Activated CD8-positive, alpha-beta memory T cell treated with anti-CD3 and anti-CD28 coated beads, Interleukin-2, amount 50 U/mL, for 1 hour (primary cell): ENCODE measurements around the gene FCHO2.

Experiments used
- DNase-seq: peaks from one replicate; pipeline ENCODE4 v3.0.0-alpha.2; 2020; ENCODE audit errors: extremely low read depth

The FCHO2 gene

DNA sequence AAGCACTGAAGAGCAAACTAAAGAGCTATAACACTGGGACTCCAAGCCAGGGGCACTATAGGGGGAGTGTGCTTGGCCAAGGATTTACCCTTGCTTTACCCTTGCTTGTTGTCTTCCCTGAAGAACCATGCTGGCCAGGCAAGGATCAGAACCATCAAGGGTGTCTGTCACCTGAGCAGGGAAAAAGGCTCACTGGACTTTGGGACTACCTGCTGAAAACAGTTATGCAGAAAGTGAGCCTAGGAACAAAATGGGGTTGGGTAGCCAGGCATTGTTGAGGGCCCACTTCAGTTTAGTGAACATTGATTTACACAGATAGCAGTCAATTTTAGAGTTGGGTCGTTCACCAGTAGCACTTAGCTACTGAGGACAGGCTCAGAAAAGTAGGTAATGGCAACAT lies 156.5 kb downstream of the FCHO2 start:
- no peak for DNase-seq

DNA sequence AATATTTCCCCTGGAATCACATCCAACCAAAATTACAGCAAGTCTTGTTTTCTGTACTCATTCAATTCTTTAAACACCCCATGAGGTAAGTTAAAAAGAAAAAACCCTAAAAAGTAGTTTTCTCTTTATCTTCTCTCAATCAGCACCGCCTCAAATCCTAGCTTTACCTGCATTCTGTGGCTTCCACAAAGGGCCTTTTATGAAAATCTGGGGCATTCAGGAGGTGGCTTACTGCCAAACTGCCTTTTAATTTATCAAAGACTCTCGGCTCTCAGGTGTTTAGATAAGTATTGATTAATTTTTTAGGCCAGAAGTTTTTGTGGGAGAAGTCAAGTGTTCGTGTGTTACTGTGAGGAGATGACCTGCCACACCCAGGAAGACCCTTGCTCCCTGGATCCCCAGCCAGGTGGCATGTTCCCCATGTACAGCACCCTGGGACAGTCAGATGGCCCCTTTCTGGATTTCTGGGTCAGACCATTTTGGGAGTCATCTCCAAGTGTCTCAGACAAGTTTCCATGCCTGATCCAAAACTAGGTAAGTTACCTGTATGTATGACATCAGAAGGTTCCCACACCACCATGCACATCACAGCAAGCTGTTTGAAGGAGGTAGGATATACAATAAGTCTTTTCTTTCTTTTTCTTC lies 158.3 kb downstream of the FCHO2 start:
- DNase-seq: no peak

DNA sequence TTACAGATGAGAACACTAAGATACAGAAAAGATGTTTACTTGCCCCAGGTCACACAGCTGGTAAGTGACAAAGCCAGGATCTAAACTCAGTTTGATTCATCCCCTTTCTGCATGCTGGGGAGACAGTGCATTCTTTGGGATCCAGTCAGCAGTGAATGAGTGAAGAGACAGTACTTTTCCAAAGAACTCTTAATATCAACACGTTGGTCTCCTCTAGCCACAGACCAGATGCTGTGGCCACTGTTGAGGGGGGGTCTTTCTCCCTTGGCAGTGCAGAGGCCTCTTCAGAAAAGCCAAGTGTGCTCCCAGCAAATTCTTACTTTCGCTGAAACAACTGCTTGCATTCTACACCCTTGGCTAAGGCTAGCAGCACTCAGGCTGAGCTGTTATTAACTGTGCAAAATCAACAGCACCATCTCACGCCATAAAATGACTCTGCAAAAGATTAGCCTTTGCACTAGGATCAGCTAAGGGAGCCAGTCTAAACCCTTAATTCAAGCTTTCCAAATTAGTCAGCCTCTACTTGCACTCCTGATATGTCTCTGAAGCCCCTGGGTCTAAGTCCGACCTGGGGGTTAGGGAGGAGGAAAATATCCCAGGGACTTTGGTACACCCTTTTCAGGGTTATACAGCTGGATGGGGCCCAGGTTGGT lies 159.7 kb downstream of the FCHO2 start:
- no peak for DNase-seq

DNA sequence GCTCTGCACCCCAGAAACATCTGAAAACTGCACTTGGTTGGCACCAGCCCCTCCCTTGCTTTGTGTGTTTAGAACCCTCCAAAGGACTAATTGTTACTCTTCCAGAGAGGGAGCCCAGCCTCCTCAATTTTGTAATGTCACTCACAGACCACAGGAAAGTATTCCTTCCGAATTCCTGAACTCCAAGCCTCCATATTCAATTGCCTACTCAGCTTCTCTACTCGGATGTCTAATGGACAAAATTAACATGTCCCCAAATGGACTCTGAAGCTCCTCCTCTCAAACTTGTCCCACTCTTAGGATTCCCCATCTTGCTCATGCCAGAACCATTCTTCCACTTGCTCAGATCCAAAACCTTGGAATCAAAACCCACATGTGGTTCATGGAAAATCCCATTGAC lies 160.7 kb downstream of the FCHO2 start:
- DNase-seq: no peak

DNA sequence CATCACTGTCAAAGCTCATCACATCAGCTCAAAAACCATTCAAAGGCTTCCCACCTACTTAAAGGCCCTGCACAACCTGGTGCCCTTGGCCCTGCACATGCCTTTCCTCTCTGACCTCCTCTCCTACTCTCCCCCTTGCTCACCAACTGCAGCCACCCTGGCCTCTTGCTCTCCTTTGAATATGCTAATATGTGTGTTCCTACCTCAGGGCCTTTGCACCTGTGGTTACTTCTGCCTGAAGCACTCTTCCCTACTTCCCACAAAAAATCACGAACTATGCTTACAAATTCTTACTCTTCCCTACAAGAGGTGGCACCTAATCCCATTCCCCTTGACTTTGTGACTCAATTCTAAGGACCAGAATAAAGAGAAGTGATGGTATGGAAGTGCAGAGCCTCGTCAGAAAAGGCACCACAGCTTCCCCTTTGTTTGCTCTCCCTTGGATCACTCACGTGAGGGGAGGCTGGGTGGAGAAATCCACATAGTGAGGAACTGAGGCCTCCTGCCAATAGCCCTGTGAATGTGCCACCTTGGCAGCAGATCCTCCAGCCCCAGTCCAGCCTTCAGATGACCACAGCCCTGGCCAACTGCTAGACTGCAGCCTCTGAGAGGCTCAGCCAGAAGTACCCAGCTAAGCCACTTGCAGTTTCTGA lies 161.4 kb downstream of the FCHO2 start:
- no peak for DNase-seq

DNA sequence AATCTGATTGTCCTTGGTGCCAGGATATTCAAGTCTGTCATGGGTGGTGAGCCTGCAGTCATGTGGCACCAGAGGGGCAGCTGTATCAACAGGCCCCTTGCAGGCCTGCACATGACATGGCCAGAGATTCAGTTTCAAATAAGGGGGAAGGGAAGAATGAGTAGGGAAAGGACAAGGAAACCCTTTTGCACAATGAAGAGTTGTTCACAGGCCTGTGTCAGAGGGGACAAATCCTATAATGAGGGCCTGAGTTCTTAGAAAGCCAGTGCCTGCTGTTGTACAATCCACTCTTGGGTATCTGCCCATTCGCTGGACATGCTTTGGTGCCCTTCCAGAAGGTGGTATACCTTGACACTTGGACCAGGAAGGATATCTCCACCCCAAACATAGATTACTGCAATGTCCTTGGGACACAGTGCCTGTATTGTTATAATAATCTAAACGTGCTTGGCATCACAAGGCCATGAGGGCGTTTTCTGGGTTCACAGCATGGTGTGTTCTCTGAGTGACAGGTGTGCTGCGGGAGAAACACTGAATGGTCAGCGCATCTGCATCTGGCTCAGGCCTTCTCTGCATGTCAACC lies 162.6 kb downstream of the FCHO2 start:
- DNase-seq: no peak

DNA sequence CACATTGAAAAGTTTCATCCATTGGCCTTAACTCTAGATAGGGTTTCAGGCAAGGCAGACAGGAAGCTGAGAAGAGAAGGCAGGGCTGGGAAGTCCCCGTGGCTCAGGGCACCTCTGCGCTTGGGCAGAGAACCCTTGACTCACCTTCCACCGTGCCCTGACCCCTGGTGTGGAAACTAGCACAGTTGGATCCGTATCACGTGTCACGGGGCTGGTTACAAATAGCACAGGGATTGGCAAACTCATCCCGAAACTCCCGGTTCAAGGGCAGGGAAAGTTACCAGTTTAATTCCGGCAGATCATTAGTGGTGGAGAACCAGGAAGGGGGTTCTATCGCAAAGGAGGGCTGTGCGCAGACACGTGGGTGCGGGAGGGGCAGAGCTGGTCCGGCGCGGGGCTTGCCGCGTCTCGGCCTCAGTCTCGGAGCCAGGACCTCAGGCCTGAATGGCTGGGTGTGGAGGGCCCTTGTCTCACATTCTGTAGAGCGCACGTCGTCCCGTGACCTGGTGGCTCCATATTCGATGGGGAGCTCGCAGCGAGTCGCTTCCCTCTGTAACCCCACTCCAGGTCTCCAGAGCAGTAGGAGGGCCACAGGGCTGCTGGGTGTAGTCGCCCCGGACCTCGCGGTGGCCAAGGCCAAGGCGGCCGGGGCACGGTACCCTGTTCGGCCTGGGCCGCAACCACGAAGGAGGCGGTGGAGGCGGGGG lies 163.8 kb downstream of the FCHO2 start:
- DNase-seq: no peak

DNA sequence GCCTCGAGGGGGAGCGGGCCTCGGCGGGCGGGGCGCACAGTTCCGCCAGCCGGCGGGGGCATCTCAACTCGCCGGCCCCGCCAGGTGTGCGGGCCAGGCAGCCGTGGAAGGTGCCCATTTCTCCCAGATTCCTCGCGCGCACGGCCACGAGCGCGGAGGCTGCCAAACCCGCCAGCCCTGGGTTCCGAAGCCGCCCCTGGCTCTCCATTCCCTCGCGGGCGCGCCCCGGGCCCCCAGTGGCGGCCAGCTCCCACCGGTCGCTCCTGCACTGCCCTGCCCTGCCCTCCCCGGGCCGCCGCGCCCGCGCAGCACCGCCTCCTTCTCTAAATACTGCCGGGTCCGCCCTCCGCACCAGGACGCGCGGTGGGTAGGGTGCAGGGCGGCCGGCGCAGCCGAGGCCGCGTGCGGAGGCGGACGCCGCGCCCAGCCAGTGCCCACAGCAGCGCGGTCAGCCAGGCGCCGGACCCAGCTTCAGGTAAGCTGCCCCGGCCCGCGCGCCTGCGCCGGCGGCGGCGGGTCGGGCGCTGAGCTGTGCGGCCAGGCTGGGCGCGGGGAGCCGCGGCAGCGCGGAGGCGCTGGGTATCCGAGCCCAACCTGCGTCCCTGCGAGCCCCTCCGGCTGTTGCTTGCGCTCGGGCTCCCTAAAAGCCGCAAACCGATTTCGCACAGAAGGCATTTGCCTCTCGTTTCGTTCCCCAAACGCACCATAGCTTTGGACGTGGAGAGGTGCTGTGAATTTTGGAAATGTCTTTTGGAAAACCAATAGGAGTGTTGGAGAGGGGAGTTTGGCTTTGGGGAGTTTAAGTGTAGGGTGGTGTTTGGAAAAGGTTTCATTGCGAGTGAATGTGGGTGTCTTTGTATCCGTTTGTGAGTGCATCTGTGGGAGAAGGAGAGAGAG lies 164.6 kb downstream of the FCHO2 start, which contains the start of gene TMEM171:
TSS of gene TMEM171 (plus strand) at position 354 of the 897 bp plus-strand sequence. CDS start 2,799 bp downstream, outside the sequence.
- no peak for DNase-seq

DNA sequence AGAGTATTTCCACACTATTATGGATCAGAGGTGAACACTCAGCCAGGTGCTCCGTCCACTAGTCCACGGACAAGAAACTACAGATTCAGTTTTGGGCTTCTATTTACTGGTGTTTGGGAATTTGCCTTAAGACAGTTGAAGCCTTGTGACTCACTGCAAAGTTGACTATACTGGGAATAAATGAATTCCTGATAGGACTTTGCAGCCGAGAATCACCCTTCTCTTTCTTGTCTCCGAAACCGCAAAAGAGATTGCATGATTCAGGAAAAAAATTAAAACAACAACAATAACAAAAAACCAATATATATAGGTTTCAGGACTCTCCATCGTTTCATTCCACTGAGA lies 165.2 kb downstream of the FCHO2 start:
- no peak for DNase-seq

DNA sequence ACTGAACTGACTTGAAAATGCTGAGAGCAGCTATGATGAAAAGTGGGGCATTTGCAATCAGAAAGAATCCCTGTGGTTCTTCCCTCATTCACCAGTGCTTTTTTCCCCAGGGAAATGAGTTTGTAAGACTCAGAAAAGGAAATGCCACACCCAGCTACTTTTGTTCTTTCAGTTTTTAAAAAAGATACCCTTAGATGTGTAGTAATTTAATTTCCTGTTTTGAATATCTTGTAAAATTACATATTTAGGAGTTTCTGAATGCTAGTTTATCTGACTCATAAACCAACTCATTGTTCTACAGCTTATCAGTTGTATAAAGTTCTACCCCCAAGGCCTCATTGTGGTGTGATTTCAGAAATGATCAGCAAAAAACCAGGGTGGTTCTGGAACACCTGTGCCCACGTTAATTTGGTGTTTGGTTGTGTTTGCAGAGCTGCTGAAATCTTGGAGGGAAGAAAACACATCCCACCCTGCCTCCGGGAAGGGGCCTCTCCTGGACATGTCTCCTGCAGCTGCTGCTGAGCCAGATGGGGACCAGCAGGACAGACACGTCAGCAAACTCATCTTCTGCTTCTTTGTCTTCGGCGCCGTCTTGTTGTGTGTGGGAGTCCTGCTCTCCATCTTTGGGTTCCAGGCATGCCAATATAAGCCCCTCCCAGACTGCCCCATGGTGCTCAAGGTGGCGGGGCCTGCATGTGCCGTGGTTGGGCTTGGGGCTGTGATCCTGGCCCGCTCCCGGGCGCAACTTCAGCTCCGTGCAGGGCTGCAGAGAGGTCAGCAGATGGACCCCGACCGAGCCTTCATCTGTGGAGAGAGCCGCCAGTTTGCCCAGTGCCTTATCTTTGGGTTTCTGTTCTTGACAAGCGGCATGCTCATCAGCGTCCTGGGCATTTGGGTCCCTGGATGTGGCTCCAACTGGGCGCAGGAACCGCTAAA lies 167.3 kb downstream of the FCHO2 start:
- DNase-seq: no peak

DNA sequence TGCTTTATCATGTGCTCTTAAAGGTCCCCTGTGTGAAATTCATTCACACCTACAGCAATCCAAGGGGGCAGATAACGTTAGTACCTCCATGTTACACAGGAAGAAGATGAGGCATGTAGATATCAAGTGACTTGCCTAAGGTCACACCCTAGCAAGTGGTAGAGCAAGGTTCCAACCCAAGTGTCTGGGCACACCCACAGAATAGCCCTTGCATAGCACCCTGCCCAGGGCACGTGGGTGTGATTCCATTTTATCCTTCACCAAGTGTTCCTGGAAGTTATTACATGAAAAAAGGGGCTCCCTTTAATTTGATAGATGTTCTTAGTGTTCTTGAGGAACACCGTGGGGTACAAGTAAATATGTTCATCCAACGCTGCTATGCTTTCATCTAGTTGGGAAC lies 169.4 kb downstream of the FCHO2 start:
- DNase-seq: no peak

DNA sequence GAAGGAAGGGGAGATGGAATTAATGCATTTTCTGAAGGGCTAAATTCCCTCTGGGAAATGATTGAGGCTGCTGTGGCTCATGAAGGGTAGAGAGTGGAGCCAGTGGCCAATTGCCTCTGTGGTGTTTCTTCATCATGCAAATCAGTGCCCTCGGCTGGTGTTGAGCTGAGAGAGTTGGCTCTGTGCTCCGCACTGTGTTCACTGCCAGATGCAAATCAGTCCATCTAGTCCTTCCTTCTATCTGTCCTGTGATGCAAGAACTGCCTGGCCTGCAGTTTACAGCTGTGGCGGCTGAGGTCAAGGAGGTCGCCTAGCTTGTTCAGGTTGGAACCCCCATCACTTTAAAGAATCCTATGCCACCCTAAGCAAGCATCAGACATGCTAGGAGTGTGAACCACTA lies 170.5 kb downstream of the FCHO2 start:
- no peak for DNase-seq

DNA sequence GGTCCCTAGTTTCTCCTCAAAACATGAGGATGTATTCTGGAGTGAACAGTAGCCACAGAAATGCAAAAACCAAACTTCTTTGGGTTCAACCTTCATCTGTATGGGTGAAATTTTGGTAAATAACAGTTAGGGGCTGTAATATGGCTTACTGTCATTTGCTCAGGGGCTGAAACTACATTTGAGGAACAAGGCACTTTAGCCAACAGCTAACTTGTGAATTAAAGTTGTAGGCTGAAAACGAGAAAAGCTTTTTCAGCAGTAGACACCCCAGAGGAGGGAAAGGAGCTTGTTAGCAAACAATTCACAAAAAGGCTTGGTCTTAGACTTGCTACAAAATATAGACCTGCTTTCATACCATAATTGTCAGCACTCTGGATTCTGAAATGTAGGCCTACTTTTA lies 171.1 kb downstream of the FCHO2 start:
- DNase-seq: no peak

DNA sequence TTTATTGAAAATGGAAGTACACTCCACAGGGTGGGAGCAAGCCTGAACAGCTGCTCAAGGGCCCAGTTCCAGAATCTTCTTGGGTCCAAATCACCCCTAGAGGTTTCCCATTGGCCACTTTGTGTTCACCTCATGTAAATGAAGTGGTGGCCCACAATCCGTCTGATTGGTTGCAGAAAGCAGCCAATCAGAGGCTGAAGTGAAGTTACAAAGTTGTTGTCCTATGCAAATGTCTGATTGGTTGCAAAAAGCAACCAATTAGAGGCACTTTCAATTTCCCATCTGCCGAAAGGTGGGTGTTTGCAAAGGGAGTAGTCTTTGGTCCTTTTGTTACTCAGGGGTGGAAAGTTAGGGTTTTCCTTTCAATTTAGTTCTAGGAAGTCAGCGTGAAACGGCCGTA lies 173.3 kb downstream of the FCHO2 start:
- DNase-seq: no peak

DNA sequence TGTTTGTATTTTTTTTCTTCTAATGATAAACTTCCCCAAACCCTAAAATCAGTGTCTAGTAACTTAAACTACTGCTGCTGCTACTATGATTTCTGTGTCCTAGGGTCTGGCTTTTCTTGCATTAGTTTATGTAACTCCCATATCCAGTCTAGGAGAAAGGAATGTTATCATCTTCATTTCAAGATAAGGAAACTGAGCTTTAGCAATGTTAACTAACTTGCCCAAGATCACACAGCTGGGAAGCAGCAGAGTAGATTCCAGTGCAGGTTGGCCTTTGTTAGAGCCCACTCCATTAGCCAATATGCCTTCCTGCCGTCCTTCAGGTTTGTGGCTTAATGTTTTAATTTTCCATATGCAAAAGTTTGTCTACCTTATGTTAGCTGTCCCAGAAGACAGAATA lies 175.0 kb downstream of the FCHO2 start:
- no peak for DNase-seq

DNA sequence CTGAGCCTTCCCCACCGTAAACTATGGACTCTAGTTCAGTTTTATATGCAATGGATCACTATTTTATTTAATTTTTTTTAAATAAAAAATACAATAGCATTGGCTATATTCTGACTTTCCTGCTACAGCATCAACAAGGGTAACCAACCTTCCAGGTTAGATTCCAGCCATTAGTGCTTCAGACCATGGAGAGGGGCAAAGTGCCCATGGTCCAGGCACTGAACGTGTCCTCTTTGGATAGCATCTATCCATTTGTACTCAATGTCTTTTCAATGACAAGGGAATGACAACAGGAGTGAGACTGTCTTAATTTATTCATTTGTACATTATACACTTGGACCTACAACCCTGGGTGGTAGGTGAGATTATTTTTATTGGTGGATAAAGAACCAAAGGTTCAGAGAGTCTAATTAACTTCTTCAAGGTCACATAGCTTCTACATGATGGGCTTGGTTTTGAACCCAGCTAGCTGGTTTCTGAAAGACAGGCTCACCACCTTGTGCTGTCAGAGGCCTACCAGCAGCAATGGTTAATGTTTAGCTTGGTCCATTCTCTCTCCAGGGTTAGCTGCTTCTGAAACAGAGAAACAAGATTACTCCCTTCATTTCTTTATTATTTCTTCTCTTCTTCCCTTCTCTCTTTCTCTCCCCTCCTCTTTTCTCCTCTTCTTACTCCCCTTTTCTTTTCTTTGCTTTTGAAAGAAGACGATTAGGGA lies 176.0 kb downstream of the FCHO2 start:
- no peak for DNase-seq

DNA sequence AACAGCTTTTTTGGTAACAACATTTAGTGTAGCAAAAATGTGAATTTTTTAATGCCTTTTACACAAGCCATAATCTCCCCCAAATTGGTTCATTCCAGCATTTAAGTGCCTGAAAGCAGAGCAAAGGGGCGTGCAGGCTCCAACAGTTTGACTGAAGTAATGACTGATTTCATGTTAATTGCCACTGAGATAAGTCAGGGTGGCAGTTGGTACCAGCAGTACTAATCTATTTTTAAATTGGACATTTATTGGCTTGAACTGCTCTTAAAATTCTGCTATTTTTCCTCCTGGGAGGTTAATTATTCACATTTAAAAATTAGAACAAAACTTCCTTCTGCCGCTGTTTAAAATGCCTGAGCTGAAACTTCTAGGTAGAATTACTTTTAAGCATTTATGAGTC lies 176.9 kb downstream of the FCHO2 start:
- no peak for DNase-seq

DNA sequence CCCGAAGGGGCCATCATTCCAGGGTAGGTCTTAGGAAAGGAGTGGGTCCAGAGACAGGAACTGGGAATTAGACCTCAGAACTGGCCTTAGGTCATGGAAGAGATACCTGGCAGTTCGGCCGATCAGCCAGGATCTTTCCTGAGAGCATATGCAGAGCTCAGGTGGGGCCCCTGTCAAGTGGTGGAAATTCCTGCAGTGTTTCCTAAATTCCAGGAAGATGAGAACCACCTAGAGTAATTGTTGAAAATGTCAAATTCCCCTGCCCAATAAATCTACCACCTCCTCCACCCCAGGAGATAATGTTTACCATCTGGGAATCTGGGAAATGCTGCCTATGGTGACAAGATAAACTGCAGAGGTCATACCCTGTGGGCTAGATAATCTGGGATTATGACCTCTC lies 179.2 kb downstream of the FCHO2 start:
- no peak for DNase-seq

DNA sequence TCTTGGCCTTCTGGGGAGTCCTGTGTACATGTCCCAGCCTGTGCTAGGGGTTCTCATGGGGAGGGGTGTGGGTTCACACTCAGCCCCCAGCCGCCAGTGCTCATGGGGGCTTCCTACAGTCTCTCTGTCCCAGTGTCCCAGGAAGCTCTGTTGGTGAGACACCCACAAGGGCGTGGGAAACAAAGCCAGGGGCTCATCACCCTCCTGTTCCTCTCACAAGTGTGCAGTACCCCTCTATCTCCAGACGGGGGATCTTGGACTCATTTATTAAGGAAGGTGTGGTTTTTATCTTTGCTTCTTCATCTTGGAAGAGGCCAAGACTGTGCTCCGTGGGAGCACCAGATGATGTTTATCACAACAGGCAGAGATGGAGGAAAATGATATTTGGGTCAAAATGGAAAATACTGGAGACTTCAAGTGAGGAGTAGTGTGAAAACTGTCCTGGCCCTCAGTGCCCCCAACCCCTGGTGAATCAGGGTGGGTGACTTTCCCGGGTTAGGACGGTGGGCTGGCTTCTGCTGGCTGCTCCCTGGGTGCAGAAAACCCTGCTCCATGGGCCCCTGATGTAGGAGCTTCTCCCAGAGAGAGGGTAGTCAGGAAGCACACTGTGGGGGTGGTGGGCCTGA lies 179.7 kb downstream of the FCHO2 start:
- no peak for DNase-seq
